GM19238 (cell line): ENCODE measurements around the gene ZW10.
"Not testable (repeated sequence)": the region's sequence is repeated elsewhere in the genome, so short reads cannot be mapped to it uniquely, and the experiment has no call there.

ENCODE experiments used
- DNase-seq: peaks from one replicate; pipeline ENCODE4 v3.0.0; 2011; ENCODE audit warnings: low spot score; ENCODE audit not compliant: insufficient read length

ZW10 gene

DNA sequence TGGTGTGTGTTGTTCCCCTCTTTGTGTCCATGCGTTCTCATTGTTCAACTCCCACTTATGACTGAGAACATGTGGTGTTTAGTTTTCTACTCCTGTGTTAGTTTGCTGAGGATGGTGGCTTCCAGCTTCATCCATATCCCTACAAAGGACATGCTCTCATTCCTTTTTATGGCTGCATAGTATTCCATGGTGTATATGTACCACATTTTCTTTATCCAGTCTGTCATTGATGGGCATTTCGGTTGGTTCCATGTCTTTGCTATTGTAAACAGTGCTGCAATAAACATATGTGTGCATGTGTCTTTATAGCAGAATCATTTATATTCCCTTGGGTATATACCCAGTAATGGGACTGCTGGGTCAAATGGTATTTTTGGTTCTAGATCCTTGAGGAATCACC is 10.5 kb downstream of the ZW10 start:
- DNase-seq = not testable (repeated sequence)

GRCh38 chr11:113760241-113760640 is 13.3 kb downstream of the ZW10 start:
- DNase-seq = no peak

DNA sequence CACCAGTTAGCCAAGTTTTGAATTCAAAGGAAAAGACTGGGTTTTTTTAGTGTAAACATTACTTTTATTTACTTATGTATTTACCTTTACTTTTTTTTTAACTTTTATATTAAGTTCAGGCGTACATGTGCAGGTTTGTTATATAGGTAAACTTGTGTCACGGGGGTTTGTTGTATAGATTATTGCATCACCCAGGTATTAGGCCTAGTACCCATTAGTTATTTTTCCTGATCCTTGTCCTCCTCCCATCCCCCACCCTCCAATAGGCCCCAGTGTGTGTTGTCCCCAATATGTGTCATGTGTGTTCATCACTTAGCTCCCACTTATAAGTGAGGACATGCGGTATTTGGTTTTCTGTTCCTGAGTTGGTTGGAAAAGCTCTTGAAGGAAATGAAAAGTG is 20.6 kb downstream of the ZW10 start:
- no peak for DNase-seq

- no peak for DNase-seq
These were observed 37.2 kb downstream of the ZW10 start for GRCh38 chr11:113736323-113736722.

DNA sequence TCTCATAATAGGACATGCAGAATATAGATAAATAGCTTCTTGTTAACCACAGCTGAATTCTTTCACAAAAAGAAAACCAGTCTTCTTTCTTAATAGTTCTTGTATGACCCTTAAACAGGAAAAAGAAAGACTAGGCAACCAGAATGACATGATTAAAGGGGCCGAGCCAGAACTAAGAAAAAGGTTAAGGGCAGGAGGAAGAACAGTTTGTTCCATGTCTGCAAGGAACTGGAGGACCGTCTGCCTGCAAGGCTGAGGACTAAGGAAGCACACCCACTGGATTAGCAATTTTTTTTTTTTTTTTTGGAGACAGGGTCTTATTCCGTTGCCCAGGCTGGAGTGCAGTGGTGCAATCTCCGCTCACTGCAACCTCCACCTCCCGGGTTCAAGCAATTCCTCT is 41.4 kb downstream of the ZW10 start:
- no peak for DNase-seq

- DNase-seq = no peak
These were observed 42.4 kb downstream of the ZW10 start for GRCh38 chr11:113730887-113731726.

DNA sequence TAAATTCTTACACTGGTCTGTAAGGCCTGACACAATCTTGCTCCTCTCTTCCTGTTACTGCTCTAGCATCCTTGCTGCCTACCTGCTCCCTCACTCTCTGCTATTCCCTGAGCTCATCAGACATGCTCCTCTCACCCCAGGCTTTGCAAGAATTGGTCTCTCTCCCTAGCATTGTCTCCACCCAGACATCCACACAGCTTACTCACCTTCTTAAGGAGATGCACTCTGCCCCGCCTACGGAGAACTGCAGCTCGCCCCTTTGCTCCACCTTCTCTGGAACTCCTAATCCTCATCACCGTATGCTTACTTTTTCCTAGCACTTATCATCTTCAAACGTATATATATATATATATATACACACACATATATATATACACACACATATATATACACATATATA is 44.0 kb downstream of the ZW10 start:
- no peak for DNase-seq

- no peak for DNase-seq
These were observed 44.7 kb downstream of the ZW10 start for GRCh38 chr11:113728814-113729213.

- no peak for DNase-seq
These were observed 47.6 kb downstream of the ZW10 start for GRCh38 chr11:113725913-113726312.

- DNase-seq = no peak
These were observed 48.1 kb downstream of the ZW10 start for GRCh38 chr11:113725407-113725806.

DNA sequence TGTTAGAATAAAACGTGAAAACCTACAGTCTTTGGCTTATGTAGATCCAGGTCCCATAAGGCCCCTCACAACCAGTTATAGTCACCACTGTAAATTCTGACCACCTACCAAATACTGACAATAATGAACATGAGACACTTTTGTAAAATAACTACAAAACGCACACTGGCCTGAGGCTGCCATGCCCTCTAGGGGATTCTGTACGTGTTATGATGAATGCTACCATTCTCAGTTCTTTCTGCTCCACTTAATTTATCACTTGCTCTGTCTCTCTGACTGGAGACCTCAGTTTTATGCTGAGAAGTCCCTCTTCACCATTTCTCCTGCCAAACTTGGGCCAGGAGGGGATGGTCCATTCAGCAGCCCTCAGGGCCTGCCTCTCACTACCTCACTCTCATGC is 48.7 kb downstream of the ZW10 start:
- no peak for DNase-seq

GRCh38 chr11:113723787-113724186 is 49.7 kb downstream of the ZW10 start:
- DNase-seq = no peak

DNA sequence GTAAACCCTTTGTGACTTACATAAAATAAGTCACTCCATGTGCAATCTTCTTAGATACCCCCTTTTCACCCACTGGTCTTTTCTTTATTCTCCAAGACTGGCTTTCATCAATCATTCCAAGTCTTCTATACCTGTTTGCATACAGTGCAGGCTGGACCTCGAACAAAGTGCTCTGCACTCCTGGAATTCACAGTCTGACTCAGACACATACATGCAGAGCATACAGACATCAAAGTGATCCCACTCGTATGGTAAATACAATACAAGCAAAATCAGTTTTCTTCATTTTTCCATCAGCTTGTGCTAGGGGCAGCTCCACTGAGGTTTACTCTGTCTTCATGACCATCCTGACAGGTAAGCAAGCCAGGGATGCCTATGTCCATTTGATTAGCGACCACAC is 50.6 kb downstream of the ZW10 start:
- no peak for DNase-seq

- DNase-seq = no peak
These were observed 51.3 kb downstream of the ZW10 start for GRCh38 chr11:113722221-113722620.

DNA sequence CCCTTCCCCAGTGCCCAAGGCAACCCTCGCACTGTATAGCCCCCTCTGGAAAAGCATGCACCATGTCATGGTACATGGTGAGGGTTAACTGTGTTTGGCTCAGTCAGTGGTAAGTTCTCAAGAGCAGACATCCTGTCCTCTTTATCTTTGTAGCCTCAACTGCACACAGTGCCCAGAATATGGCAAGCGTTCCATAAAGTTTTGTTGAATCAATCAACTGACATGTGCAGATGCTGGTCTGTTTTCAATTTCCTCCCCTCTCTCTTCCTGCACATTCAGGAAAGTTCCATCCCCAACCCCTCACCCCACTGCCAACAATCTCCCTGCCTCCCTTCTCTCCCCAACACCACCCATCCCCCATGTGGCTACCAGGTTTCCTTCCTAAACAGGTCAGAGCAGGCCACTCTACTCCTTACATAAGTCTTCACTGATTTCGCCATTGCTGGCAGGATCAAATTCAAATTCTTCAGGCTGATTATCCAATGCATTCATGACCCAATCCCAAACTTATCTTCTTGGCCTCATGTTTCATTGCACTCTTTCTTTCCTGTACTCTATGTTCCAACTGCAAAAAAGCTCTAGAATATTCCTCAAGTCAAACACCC is 51.9 kb downstream of the ZW10 start:
- DNase-seq = no peak

DNA sequence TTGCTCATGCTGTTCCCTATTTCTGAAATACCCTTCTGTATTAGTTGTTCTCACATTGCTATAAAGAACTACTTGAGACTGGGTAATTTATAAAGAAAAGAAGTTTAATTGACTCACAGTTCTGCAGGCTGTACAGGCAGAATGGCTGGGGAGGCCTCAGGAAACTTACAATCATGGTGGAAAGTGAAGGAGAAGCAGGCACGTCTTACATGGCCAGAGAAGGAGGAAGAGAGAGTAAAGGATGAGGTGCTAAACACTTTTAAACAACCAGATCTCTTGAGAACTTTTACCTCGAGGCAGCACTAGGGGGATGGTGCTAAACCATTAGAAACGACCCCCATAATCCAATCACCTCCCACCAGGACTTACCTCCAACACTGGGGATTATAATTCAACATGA is 53.0 kb downstream of the ZW10 start:
- DNase-seq = not testable (repeated sequence)

GRCh38 chr11:113715882-113716625 is 57.4 kb downstream of the ZW10 start:
- DNase-seq = no peak

GRCh38 chr11:113715273-113715672 is 58.2 kb downstream of the ZW10 start:
- DNase-seq = no peak

GRCh38 chr11:113710989-113711388 is 62.5 kb downstream of the ZW10 start:
- no peak for DNase-seq

GRCh38 chr11:113705871-113706655 is 67.4 kb downstream of the ZW10 start, which contains the start of gene TMPRSS5:
TSS of gene TMPRSS5 (minus strand) at chr11:113706308. CDS start at chr11:113706224, 84 bp downstream.
- no peak for DNase-seq

DNA sequence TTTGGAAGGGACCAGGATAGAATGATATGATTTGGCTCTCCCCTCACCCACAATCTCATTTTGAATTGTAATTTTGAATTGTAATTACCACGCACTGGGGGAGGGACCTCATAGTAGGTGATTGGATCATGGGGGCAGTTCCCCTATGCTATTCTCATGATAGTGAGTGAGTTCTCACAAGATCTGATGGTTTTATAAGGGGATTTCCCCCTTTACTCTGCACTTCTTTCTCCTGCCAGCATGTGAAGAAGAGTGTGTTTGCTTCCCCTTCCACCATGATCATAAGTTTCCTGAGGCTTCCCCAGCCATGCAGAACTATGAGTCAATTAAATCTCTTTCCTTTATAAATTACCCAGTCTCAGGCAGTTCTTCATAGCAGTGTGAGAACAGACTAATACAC is 69.9 kb downstream of the ZW10 start:
- DNase-seq = not testable (repeated sequence)
